ENCODE results near the gene NKAIN2.

NKAIN2 gene

GRCh38 chr6:124432620-124433019 is 629.0 kb downstream of the NKAIN2 start:
- Histone ChIP-seq H3K27me3 (replicated peaks) (no peaks in the 10 kb centered on the region), H3K4me3 (ENCODE audit: low read depth, low read length) (no peak overlapping the region), H3K36me3 (replicated peaks) (no peaks in the 10 kb centered on the region), H3K27ac (no peak overlapping the region)
- in situ Hi-C loops (cut with HindIII; ENCODE audit: low pct_ligation_motif_present, low sequenced_read_pairs): no loop called here
- no peak for DNase-seq
- TF ChIP-seq CTCF (IDR thresholded peaks at IDR 0.05; ENCODE audit: low read depth, low read length, missing control alignments): no peak

GRCh38 chr6:124433387-124434160 is 629.9 kb downstream of the NKAIN2 start:
- DNase-seq: no peak
- in situ Hi-C loops (cut with HindIII; ENCODE audit: low pct_ligation_motif_present, low sequenced_read_pairs): no loop called here
- TF ChIP-seq CTCF (IDR thresholded peaks at IDR 0.05; ENCODE audit: low read depth, low read length, missing control alignments): no peak
- no peak overlapping the region for H3K4me3 ChIP-seq (ENCODE audit: low read depth, low read length)
- H3K27me3 ChIP-seq (replicated peaks): no peaks in the 10 kb centered on the region
- H3K36me3 ChIP-seq (replicated peaks): no peaks in the 10 kb centered on the region
- no peak overlapping the region for H3K27ac ChIP-seq

GRCh38 chr6:124434421-124434820 is 630.8 kb downstream of the NKAIN2 start:
- DNase-seq: no peak
- in situ Hi-C loops (cut with HindIII; ENCODE audit: low pct_ligation_motif_present, low sequenced_read_pairs): no loop called here
- H3K4me3 ChIP-seq (ENCODE audit: low read depth, low read length): no peak overlapping the region
- no peak for TF ChIP-seq CTCF (IDR thresholded peaks at IDR 0.05; ENCODE audit: low read depth, low read length, missing control alignments)
- no peaks in the 10 kb centered on the region for H3K27me3 ChIP-seq (replicated peaks)
- H3K36me3 ChIP-seq (replicated peaks): no peaks in the 10 kb centered on the region
- H3K27ac ChIP-seq: no peak overlapping the region

GRCh38 chr6:124436803-124437202 is 633.1 kb downstream of the NKAIN2 start:
- Histone ChIP-seq H3K27me3 (replicated peaks) (no peaks in the 10 kb centered on the region), H3K27ac (no peak overlapping the region), H3K36me3 (replicated peaks) (no peaks in the 10 kb centered on the region), H3K4me3 (ENCODE audit: low read depth, low read length) (no peak overlapping the region)
- no peak for DNase-seq
- no peak for TF ChIP-seq CTCF (IDR thresholded peaks at IDR 0.05; ENCODE audit: low read depth, low read length, missing control alignments)
- in situ Hi-C loops (cut with HindIII; ENCODE audit: low pct_ligation_motif_present, low sequenced_read_pairs): no loop called here

GRCh38 chr6:124438546-124439065 is 634.9 kb downstream of the NKAIN2 start:
- in situ Hi-C loops (cut with HindIII; ENCODE audit: low pct_ligation_motif_present, low sequenced_read_pairs): no loop called here
- TF ChIP-seq CTCF (IDR thresholded peaks at IDR 0.05; ENCODE audit: low read depth, low read length, missing control alignments): no peak
- Histone ChIP-seq H3K27me3 (replicated peaks) (no peaks in the 10 kb centered on the region), H3K4me3 (ENCODE audit: low read depth, low read length) (no peak overlapping the region), H3K36me3 (replicated peaks) (no peaks in the 10 kb centered on the region), H3K27ac (no peak overlapping the region)
- no peak for DNase-seq

All from brain microvascular endothelial cell (primary cell).